Caco-2 (cell line): Measurements from ENCODE around the gene PAPOLG. TPM values are rescaled to one million over a fixed set of nuclear protein-coding genes. Genes with fewer than 3 reads are reported as not detected.

Source experiments
- BruUV-seq: library from RNA; stranded (reverse); fragments of 400-500 nt; replicated peaks from 2 replicates; lab custom pipeline; 2021; lab: Mats Ljungman, UMichigan
- CTCF ChIA-PET: fragments of 300-600 bp; sonication (Branson Sonifier 250); formaldehyde crosslinking; loops from one replicate; lab custom pipeline; 2022; ENCODE audit warnings: antibody characterized with exemption; lab: Charles Lee
- POLR2A ChIA-PET: fragments of 300-600 bp; sonication (Branson Sonifier 250); formaldehyde crosslinking; loops from one replicate; lab custom pipeline; 2022; ENCODE audit warnings: antibody characterized with exemption; lab: Charles Lee
- DNase-seq, 2 experiments: peaks; one replicate each; pipeline versions ENCODE4 v3.0.0 to v3.0.0-alpha.2; 2020 to 2022
- H3K27me3 ChIP-seq: replicated peaks from 2 replicates; pipeline ENCODE4 v1.6.0; 2011; ENCODE audit warnings: low read length; ENCODE audit not compliant: control insufficient read depth, insufficient read depth
- H3K36me3 ChIP-seq: 2 replicates; pipeline ENCODE4 v1.5.1; 2011; ENCODE audit warnings: low read length; ENCODE audit not compliant: control insufficient read depth, insufficient read depth
- H3K4me1 ChIP-seq: fragments of 250-450 bp; sonication (Bioruptor Pico); 2 replicates; pipeline ENCODE4 v1.5.1; 2020; ENCODE audit warnings: mild to moderate bottlenecking
- H3K4me3 ChIP-seq: 2 replicates; pipeline ENCODE4 v1.5.1; 2011; ENCODE audit warnings: low read depth, mild to moderate bottlenecking, control low read depth, low read length
- H3K9me3 ChIP-seq: fragments of 250-450 bp; sonication (Bioruptor Pico); 2 replicates; pipeline ENCODE4 v1.5.1; 2020; ENCODE audit warnings: mild to moderate bottlenecking, moderate library complexity
- H3K27ac Mint-ChIP-seq: one replicate; pipeline ENCODE4 v1.8.0; 2022; ENCODE audit warnings: mixed read lengths; ENCODE audit not compliant: unreplicated experiment
- H3K27me3 Mint-ChIP-seq: one replicate; pipeline ENCODE4 v1.8.0; 2022; ENCODE audit warnings: mixed read lengths; ENCODE audit not compliant: insufficient read depth, unreplicated experiment
- H3K36me3 Mint-ChIP-seq: one replicate; pipeline ENCODE4 v1.8.0; 2022; ENCODE audit warnings: mild to moderate bottlenecking, mixed read lengths; ENCODE audit not compliant: insufficient read depth, unreplicated experiment
- H3K4me1 Mint-ChIP-seq: one replicate; pipeline ENCODE4 v1.8.0; 2022; ENCODE audit warnings: low read depth, mixed read lengths; ENCODE audit not compliant: unreplicated experiment
- H3K4me3 Mint-ChIP-seq: one replicate; pipeline ENCODE4 v1.8.0; 2022; ENCODE audit warnings: mild to moderate bottlenecking, moderate library complexity, mixed read lengths; ENCODE audit not compliant: unreplicated experiment
- H3K9me3 Mint-ChIP-seq: one replicate; pipeline ENCODE4 v1.8.0; 2022; ENCODE audit warnings: mixed read lengths; ENCODE audit not compliant: unreplicated experiment
- CTCF ChIP-seq, 2 experiments: fragments of 200-600 bp in 1 of 2; IDR thresholded peaks; 1 replicate in 1 of 2; 2 replicates in 1 of 2; pipeline versions ENCODE4 v1.5.1 to v1.8.0; 2011 to 2022; ENCODE audit warnings: antibody characterized with exemption in 1 of 2, control low read depth in 1 of 2, inconsistent platforms in 1 of 2, low read depth in 1 of 2, low read length in 1 of 2, mild to moderate bottlenecking in 1 of 2, moderate library complexity in 1 of 2; ENCODE audit not compliant: insufficient read depth in 1 of 2, severe bottlenecking in 1 of 2, unreplicated experiment in 1 of 2
- intact Hi-C: fragments of 100-400 bp; cut with micrococcal nuclease; formaldehyde crosslinking; loops from one replicate; pipeline ENCODE4 v1.10.0; 2022; ENCODE audit not compliant: unreplicated experiment
- total RNA-seq: library from RNA; stranded (reverse); gene quantifications from 2 replicates; pipeline ENCODE4 v1.2.3, GENCODE V29; 2022

The PAPOLG gene
- total RNA-seq, 1 experiment from 2014 or later, result 14.4 TPM

- BruUV-seq, result no TSS peak
- no peaks in the 10 kb centered on the region for H3K27me3 ChIP-seq
- peaks cover 80% of the 10 kb centered on the region for H3K36me3 Mint-ChIP-seq
- DNase-seq, result no peak
- no peaks in the 10 kb centered on the region for H3K9me3 ChIP-seq
- intact Hi-C loops, result loop anchor here (5.0 kb wide), 1 partner anchor 72 kb away; no protein-coding TSS in a partner anchor
- no peaks in the 10 kb centered on the region for H3K9me3 Mint-ChIP-seq
- H3K27ac Mint-ChIP-seq, result no peak overlapping the region
- H3K4me3 ChIP-seq, result no peak overlapping the region
- H3K27me3 Mint-ChIP-seq, result no peaks in the 10 kb centered on the region
- H3K4me1 ChIP-seq, result no peaks in the 10 kb centered on the region
- no peak for TF ChIP-seq CTCF (IDR thresholded peaks at IDR 0.05; ENCODE audit: insufficient read depth in 1 of 2, low read depth in 1 of 2, low read length in 1 of 2, severe bottlenecking in 1 of 2, unreplicated experiment in 1 of 2)
- no peak overlapping the region for H3K4me3 Mint-ChIP-seq
- no peaks in the 10 kb centered on the region for H3K4me1 Mint-ChIP-seq
- ChIA-PET CTCF (no interaction called here), POLR2A (no interaction called here)
- H3K36me3 ChIP-seq, result no peaks in the 10 kb centered on the region; the same call in 1 of the 2 replicates
Observed at GRCh38 chr2:60779426-60779825, 23.4 kb downstream of the PAPOLG start.

GRCh38 chr2:60780721-60781120 is 24.7 kb downstream of the PAPOLG start:
- Mint-ChIP-seq H3K36me3 (peaks cover 86% of the 10 kb centered on the region), H3K9me3 (no peaks in the 10 kb centered on the region), H3K4me1 (no peaks in the 10 kb centered on the region), H3K27ac (no peak overlapping the region), H3K27me3 (no peaks in the 10 kb centered on the region), H3K4me3 (no peak overlapping the region)
- TF ChIP-seq CTCF (IDR thresholded peaks at IDR 0.05; ENCODE audit: insufficient read depth in 1 of 2, low read depth in 1 of 2, low read length in 1 of 2, severe bottlenecking in 1 of 2, unreplicated experiment in 1 of 2), result no peak
- no peaks in the 10 kb centered on the region for H3K9me3 ChIP-seq
- POLR2A ChIA-PET, result no interaction called here
- H3K36me3 ChIP-seq, result no peaks in the 10 kb centered on the region; the same call in 1 of the 2 replicates
- CTCF ChIA-PET, result no interaction called here
- BruUV-seq, result no TSS peak
- intact Hi-C loops, result no loop called here
- DNase-seq, result no peak
- no peak overlapping the region for H3K4me3 ChIP-seq
- no peaks in the 10 kb centered on the region for H3K27me3 ChIP-seq
- H3K4me1 ChIP-seq, result no peaks in the 10 kb centered on the region

GRCh38 chr2:60793169-60793568 is 37.1 kb downstream of the PAPOLG start:
- Mint-ChIP-seq H3K27me3 (no peaks in the 10 kb centered on the region), H3K27ac (no peak overlapping the region), H3K36me3 (peaks cover 57% of the 10 kb centered on the region), H3K4me3 (no peak overlapping the region), H3K4me1 (peaks cover 8% of the 10 kb centered on the region), H3K9me3 (no peaks in the 10 kb centered on the region)
- Histone ChIP-seq H3K27me3 (no peaks in the 10 kb centered on the region), H3K9me3 (no peaks in the 10 kb centered on the region), H3K4me3 (no peak overlapping the region), H3K36me3 (no peaks in the 10 kb centered on the region), H3K4me1 (no peaks in the 10 kb centered on the region)
- POLR2A ChIA-PET, result no interaction called here
- no peak for DNase-seq
- intact Hi-C loops, result no loop called here
- CTCF ChIA-PET, result no interaction called here
- no peak for TF ChIP-seq CTCF (IDR thresholded peaks at IDR 0.05; ENCODE audit: insufficient read depth in 1 of 2, low read depth in 1 of 2, low read length in 1 of 2, severe bottlenecking in 1 of 2, unreplicated experiment in 1 of 2)
- BruUV-seq, result no TSS peak
